ENCODE data around the gene UBE3B. TPM values are rescaled to one million over a fixed set of nuclear protein-coding genes. Genes with fewer than 3 reads are reported as not detected.

The UBE3B gene
- total and polyA plus RNA-seq, 8 donors = 9.4 to 104 (median 22.2) TPM

GRCh38 chr12:109523504-109523903 lies 46.1 kb downstream of the UBE3B start:
- Histone ChIP-seq H3K36me3 (peaks cover 59 to 100% (median 99%) of the 10 kb centered on the region in 4 donors), H3K27me3 (no peaks in the 10 kb centered on the region), H3K9me3 (no peaks in the 10 kb centered on the region), H3K4me3 (no peak overlapping the region), H3K4me1 (no peaks in the 10 kb centered on the region), H3K27ac (no peak overlapping the region)
- WGBS, 5 donors = 85 to 92% (median 91%) methylated on average over 5 of the region's 5 CpGs
- TF ChIP-seq CTCF (IDR thresholded peaks at IDR 0.05) = no peak
- no peak for DNase-seq
- intact Hi-C loops (cut with DNase I; ENCODE audit: low total_unique reads) = loop anchor here (10.0 kb wide), 1 partner anchor 251 kb away; no protein-coding TSS in a partner anchor

DNA sequence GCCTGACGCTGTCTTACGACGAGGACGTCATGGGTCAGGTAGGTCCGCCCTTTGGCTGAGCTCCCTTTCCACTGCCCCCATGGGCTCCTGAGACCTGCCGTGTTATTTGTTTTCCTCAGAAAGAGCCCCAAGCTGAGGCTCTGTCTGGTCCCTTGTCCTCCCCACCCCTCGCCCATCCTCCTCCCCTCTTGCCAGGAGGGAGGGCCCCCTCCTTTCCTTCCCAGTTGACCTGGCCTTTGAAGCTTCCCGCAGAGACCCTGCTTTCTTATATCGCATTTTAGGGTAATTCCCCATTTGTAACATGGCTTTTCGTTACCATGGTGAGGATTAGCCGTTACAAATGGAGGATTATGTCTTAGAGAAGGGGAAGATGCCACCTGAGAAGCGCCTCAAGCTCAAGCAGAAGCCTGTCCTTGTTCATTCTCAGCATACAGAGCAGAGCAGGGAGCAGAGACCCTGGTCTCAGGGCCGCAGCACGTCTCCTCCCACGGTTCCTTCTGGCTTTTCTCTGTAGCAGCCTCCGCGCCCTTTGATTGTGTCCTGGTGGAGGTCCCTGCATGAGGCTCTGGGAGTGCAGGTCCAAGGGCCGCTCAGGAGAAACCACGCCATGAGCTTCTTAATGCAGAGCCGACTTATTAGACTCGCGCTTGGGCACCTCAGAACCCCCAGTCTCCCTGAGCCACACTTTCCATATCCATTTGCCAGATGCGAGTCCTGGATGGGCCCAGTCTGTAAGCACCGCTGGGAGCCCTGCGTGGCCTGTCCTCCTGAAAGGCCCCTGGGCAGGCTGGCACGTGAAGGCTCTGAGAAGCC lies 47.2 kb downstream of the UBE3B start:
- TF ChIP-seq CTCF (IDR thresholded peaks at IDR 0.05) = no peak
- TF ChIP-seq EP300 (IDR thresholded peaks at IDR 0.05) = no peak
- no peak for TF ChIP-seq POLR2A (IDR thresholded peaks at IDR 0.05)
- TF ChIP-seq POLR2AphosphoS5 (IDR thresholded peaks at IDR 0.05) = no peak
- DNase-seq = no peak

GRCh38 chr12:109525279-109525585 lies 47.8 kb downstream of the UBE3B start:
- Histone ChIP-seq H3K36me3 (peaks cover 63 to 100% (median 100%) of the 10 kb centered on the region in 4 donors), H3K4me3 (no peak overlapping the region), H3K27ac (no peak overlapping the region), H3K27me3 (no peaks in the 10 kb centered on the region), H3K9me3 (no peaks in the 10 kb centered on the region), H3K4me1 (no peaks in the 10 kb centered on the region)
- intact Hi-C loops (cut with DNase I; ENCODE audit: low total_unique reads) = loop anchor here (10.0 kb wide), 1 partner anchor 250 kb away; no protein-coding TSS in a partner anchor
- DNase-seq = no peak
- TF ChIP-seq POLR2A (IDR thresholded peaks at IDR 0.05) (no peak), EP300 (IDR thresholded peaks at IDR 0.05) (no peak), POLR2AphosphoS5 (IDR thresholded peaks at IDR 0.05) (no peak), CTCF (IDR thresholded peaks at IDR 0.05) (no peak)
- 78 to 98% (median 88%) methylated on average over 3 of the region's 3 CpGs for WGBS, 5 donors

More for the DNA sequence above, 47.2 kb downstream of the UBE3B start:
- no peaks in the 10 kb centered on the region for H3K4me1 ChIP-seq
- H3K4me3 ChIP-seq = no peak overlapping the region
- intact Hi-C loops (cut with DNase I; ENCODE audit: low total_unique reads) = loop anchor here (10.0 kb wide), 1 partner anchor 250 kb away; no protein-coding TSS in a partner anchor
- no peak overlapping the region for H3K27ac ChIP-seq
- 85 to 94% (median 92%) methylated on average over 24 to 26 of the region's 26 CpGs for WGBS, 5 donors
- no peaks in the 10 kb centered on the region for H3K9me3 ChIP-seq
- H3K36me3 ChIP-seq = peaks cover 61 to 100% (median 100%) of the 10 kb centered on the region in 4 donors
- H3K27me3 ChIP-seq = no peaks in the 10 kb centered on the region

GRCh38 chr12:109527489-109528123 lies 50.2 kb downstream of the UBE3B start:
- Histone ChIP-seq H3K4me1 (no peaks in the 10 kb centered on the region), H3K36me3 (peaks cover 65 to 100% (median 100%) of the 10 kb centered on the region in 4 donors), H3K27ac (no peak overlapping the region), H3K9me3 (no peaks in the 10 kb centered on the region), H3K4me3 (no peak overlapping the region), H3K27me3 (no peaks in the 10 kb centered on the region)
- 86 to 92% (median 89%) methylated on average over 8 of the region's 8 CpGs for WGBS, 5 donors
- no peak for TF ChIP-seq CTCF (IDR thresholded peaks at IDR 0.05)
- no peak for TF ChIP-seq POLR2AphosphoS5 (IDR thresholded peaks at IDR 0.05)
- no peak for TF ChIP-seq EP300 (IDR thresholded peaks at IDR 0.05)
- TF ChIP-seq POLR2A (IDR thresholded peaks at IDR 0.05) = no peak
- intact Hi-C loops (cut with DNase I; ENCODE audit: low total_unique reads) = loop anchor here (10.0 kb wide), 1 partner anchor 247 kb away; no protein-coding TSS in a partner anchor
- no peak for DNase-seq

All from stomach (tissue), 9 donors.